Fibroblast of mammary gland (primary cell): ENCODE results near the gene SYNE1.

ENCODE experiments used
- DNase-seq: peaks from one replicate; pipeline ENCODE4 v3.0.0-alpha.2; 2010; ENCODE audit warnings: low read depth
- H3K4me3 ChIP-seq: 2 replicates; pipeline ENCODE4 v1.5.1; 2011; ENCODE audit warnings: low read depth, mild to moderate bottlenecking, low read length, moderate library complexity; ENCODE audit not compliant: control insufficient read depth
- TF ChIP-seq, protein P1 (sequence below): conservative IDR thresholded peaks from 2 replicates; pipeline ENCODE4 v1.5.1; 2011; ENCODE audit warnings: low read depth, low read length, inconsistent platforms; ENCODE audit not compliant: control insufficient read depth, insufficient read depth

The SYNE1 gene

DNA sequence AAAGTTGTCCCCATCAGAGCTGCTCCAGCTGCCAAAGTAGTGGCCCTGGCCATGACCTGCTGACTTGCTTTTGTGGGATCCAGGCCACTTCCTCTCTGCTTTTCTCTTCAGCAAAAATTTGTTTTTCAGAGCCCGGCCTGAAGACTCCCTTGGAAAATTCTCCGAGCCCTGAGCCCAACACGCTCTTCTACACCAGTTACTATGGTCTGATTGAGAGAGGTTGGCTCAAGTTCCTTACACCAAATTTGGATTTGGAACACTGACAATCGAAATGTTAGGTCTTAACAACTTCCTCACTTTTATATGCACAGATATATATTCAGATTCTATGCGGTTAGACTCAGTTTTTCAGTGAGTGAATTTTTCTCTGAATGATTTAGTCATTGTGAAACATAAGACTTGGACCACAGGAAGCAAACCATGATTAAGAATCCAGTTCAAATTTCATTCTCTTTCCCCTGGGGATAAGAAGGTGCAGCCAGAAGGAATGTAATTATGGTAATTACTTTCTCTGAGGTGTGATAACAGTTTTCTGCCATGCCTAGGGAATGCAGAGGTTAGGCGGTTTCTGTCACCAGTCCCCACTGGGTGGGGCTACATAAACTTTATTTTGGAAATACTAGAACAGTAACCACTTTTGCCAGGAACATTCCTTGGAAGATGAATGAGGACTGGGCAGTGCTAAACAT is 365.2 kb downstream of the SYNE1 start:
- TF ChIP-seq, protein P1, sequence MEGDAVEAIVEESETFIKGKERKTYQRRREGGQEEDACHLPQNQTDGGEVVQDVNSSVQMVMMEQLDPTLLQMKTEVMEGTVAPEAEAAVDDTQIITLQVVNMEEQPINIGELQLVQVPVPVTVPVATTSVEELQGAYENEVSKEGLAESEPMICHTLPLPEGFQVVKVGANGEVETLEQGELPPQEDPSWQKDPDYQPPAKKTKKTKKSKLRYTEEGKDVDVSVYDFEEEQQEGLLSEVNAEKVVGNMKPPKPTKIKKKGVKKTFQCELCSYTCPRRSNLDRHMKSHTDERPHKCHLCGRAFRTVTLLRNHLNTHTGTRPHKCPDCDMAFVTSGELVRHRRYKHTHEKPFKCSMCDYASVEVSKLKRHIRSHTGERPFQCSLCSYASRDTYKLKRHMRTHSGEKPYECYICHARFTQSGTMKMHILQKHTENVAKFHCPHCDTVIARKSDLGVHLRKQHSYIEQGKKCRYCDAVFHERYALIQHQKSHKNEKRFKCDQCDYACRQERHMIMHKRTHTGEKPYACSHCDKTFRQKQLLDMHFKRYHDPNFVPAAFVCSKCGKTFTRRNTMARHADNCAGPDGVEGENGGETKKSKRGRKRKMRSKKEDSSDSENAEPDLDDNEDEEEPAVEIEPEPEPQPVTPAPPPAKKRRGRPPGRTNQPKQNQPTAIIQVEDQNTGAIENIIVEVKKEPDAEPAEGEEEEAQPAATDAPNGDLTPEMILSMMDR, result no peak
- peak; percentile 71 for DNase-seq
- no peak overlapping the region for H3K4me3 ChIP-seq

DNA sequence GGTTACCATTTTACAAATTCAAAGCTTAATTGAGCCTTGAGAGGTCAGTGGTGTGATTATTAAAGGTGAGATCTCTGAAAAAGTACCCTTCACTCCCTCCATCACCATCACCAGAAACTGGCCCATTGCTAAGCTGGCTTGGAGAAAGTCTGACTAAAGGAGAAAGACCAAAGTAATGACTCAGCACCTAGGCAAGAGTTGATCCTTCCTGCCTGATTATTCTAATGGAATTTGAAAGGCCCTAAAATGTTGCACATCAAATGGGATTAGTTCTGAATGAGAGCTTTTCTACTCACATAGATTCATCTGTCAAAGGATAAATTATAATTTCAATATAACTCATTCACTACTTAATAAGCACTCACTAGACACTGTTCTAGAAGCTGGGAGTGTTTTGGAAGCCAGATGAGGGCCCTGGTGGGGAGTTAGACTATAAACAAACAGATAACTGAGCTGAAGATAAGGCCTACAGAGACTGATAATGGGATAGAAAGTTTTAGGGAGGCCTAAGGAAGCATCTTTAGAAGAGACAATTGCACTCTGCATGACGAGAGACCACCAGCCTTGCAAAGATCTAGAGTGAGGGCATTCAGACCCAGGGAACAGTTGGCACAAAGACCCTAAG is 366.7 kb downstream of the SYNE1 start:
- TF ChIP-seq, protein P1, result no peak
- no peak overlapping the region for H3K4me3 ChIP-seq
- DNase-seq, result peak; percentile 74

DNA sequence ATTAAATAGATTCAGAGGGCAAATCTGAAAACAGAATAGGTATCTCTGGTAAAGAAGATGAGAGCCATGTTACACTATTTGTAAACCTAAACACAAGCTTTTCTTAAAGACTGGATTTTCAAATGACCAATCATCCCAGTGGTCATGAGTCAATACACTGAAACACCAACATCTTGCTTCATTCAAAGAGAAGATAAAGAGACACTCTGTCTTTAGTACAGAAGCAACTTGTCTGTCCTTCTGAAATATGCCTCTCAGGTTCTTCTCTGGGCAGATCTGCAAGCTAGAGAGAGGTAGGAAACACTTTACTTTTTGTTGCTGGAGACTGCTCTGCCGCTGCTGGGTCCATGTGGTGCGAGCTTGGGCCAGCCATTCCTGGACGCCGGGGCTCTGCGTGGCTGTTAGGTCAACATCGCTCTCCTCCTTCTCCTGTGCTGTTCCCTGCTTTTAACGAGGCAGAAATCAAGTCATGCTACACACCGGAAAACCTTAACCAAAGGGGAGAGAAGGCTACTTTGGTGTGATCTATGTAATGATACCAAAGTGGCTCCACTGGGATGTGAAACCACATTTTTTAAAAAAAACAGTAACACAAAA is 368.2 kb downstream of the SYNE1 start:
- TF ChIP-seq, protein P1, result no peak
- no peak overlapping the region for H3K4me3 ChIP-seq
- DNase-seq, result peak; percentile 64

DNA sequence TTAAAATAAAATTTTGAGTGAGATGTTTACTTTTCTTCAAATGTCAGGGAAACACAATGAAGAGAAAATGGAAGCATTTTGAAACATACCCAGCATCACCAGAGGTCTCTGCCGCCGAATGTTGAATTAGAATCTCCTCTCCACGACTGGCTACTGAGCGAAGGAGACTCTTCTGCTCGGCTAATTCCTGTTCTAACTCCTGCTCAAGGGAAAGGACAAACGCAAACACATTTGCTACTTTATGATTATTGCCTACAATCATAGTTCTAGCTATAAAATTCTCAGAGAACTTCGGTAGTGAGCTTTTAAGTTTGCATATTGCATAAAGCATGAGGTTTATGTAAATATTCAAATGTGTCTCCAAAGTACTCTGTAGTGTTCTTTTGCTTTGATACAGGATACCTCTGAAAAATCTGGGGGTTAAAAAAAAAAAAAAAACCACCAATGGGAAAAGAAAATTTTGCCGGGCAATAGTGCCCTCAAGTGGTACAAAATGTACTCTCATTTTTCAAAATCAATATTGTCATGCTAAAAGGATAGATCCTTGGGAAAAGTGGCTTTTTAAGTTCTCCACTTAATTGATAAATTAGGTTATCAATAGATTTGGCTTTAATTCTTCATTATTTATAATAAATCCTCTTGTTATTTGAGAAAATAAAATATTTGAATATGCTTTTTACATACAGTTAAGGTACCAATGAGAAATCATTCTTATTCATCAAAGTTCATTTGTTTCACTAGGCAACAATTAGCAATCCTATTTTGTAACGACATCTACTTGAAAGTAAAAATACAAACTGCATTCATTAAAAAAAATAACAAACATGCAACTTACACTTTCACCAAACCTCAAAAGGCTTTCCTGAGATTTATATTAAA is 369.0 kb downstream of the SYNE1 start:
- H3K4me3 ChIP-seq, result no peak overlapping the region
- DNase-seq, result peak; percentile 41
- TF ChIP-seq, protein P1, result peak; percentile 60

DNA sequence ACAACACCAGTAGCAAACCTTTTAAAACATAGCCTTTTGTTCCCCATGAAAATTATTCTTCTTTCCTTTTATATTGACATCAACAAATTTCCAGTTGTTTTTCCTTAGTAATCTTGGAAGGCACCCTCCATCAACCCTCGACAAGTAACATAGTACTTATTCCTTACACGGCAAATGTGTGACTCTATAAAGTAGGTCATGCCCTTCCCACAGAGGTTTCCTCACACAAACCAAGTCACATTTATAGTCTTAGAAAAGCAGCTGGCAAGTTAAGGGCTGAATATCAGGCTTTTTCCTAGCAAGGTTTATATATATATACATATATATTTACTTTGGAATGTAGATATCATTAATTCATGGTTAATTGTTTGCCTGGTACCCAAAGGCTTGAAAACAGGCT is 371.5 kb downstream of the SYNE1 start:
- no peak for DNase-seq
- TF ChIP-seq, protein P1, result no peak
- H3K4me3 ChIP-seq, result no peak overlapping the region

DNA sequence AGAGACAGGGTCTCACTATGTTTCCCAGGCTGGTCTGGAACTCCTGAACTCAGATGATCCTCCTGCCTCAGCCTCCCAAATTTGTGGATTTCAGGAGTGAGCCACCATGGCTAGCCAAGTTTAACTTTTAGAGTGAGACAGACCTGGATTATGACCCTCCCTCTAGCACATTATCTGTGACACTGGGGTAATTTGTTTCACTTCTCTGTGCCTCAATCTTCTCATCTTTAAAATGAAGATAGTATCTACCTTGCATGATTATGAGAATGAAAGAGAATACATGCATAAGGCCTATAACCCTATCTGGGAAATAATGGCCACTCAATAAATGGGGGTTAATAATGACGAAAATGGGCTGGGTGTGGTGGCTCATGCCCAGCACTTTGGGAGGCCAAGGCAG is 373.6 kb downstream of the SYNE1 start:
- no peak for DNase-seq
- TF ChIP-seq, protein P1, result no peak
- no peak overlapping the region for H3K4me3 ChIP-seq
